HEK293T (cell line): ENCODE data around the gene CBLL2.

Experiments
- BHLHE40 ChIP-seq: fragments of 450-650 bp; IDR thresholded peaks from 2 replicates; pipeline ENCODE4 v1.6.1; 2016; ENCODE audit warnings: mild to moderate bottlenecking, moderate library complexity, borderline replicate concordance
- CTBP1 ChIP-seq: fragments of 450-650 bp; IDR thresholded peaks from 2 replicates; pipeline ENCODE4 v1.6.1; 2016; ENCODE audit warnings: borderline replicate concordance
- ELF4 ChIP-seq: fragments of 450-650 bp; IDR thresholded peaks from 2 replicates; pipeline ENCODE4 v1.6.1; 2017; ENCODE audit warnings: antibody characterized with exemption
- FOXA1 ChIP-seq: fragments of 450-650 bp; IDR thresholded peaks from 2 replicates; pipeline ENCODE4 v1.6.1; 2016; ENCODE audit warnings: mild to moderate bottlenecking
- FOXM1 ChIP-seq: fragments of 450-650 bp; IDR thresholded peaks from 2 replicates; pipeline ENCODE4 v1.6.1; 2017; ENCODE audit warnings: mild to moderate bottlenecking, borderline replicate concordance
- HDGF ChIP-seq: fragments of 450-650 bp; IDR thresholded peaks from 2 replicates; pipeline ENCODE4 v1.6.1; 2017; ENCODE audit warnings: antibody characterized with exemption, borderline replicate concordance
- L3MBTL2 ChIP-seq: fragments of 450-650 bp; conservative IDR thresholded peaks from 2 replicates; pipeline ENCODE4 v1.6.1; 2016; ENCODE audit warnings: mild to moderate bottlenecking
- LEF1 ChIP-seq: fragments of 450-650 bp; IDR thresholded peaks from 2 replicates; pipeline ENCODE4 v1.6.1; 2017; ENCODE audit warnings: mild to moderate bottlenecking, borderline replicate concordance
- PKNOX1 ChIP-seq: fragments of 450-650 bp; IDR thresholded peaks from 2 replicates; pipeline ENCODE4 v1.6.1; 2016
- SP1 ChIP-seq: fragments of 450-650 bp; IDR thresholded peaks from 2 replicates; pipeline ENCODE4 v1.6.1; 2017
- SUZ12 ChIP-seq: fragments of 450-650 bp; IDR thresholded peaks from 2 replicates; pipeline ENCODE4 v1.6.1; 2016; ENCODE audit warnings: mild to moderate bottlenecking
- TARDBP ChIP-seq: fragments of 450-650 bp; IDR thresholded peaks from 2 replicates; pipeline ENCODE4 v1.6.1; 2016

- TF ChIP-seq FOXM1 (no peak), SP1 (no peak), TARDBP (no peak), ELF4 (no peak), HDGF (no peak), BHLHE40 (no peak), PKNOX1 (no peak), SUZ12 (no peak), FOXA1 (no peak), L3MBTL2 (no peak), LEF1 (no peak), CTBP1 (no peak)
Measured at GRCh38 chrX:22310779-22311178, 38.1 kb downstream of the CBLL2 start.
